AG09309 (cell line): Measurements from ENCODE around the gene THSD4.

Source experiments
- DNase-seq: peaks from one replicate; pipeline ENCODE4 v3.0.0-alpha.2; 2010; ENCODE audit warnings: low read depth
- H3K4me3 ChIP-seq: 2 replicates; pipeline ENCODE4 v1.5.1; 2011; ENCODE audit warnings: mild to moderate bottlenecking, low read depth, low read length, moderate library complexity; ENCODE audit not compliant: control insufficient read depth
- TF ChIP-seq, protein P1 (sequence below): IDR thresholded peaks from 2 replicates; pipeline ENCODE4 v1.5.1; 2011; ENCODE audit warnings: mild to moderate bottlenecking, low read depth, low read length, inconsistent platforms; ENCODE audit not compliant: insufficient read depth, control insufficient read depth; ENCODE audit errors: missing control alignments

The THSD4 gene

DNA sequence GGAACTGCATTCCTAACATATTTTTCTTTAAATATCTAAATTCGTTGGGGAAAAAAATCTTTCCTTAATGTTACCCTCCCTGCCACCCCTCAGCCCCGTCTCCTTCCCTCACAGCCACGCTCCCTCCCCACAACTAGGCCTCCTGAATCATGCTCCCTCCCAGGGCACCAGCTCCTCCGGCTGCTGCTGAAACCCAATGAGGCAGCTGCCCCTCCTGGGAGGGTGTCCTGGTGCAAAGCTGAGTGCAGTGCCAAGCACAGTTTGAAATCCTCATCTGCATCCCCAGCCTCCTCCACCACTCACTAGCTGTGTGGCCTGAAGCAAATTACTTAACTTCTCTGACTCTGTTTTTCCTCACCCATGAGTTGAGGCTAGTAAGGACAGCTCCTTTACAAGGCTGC lies 692.4 kb downstream of the THSD4 start:
- TF ChIP-seq, protein P1, sequence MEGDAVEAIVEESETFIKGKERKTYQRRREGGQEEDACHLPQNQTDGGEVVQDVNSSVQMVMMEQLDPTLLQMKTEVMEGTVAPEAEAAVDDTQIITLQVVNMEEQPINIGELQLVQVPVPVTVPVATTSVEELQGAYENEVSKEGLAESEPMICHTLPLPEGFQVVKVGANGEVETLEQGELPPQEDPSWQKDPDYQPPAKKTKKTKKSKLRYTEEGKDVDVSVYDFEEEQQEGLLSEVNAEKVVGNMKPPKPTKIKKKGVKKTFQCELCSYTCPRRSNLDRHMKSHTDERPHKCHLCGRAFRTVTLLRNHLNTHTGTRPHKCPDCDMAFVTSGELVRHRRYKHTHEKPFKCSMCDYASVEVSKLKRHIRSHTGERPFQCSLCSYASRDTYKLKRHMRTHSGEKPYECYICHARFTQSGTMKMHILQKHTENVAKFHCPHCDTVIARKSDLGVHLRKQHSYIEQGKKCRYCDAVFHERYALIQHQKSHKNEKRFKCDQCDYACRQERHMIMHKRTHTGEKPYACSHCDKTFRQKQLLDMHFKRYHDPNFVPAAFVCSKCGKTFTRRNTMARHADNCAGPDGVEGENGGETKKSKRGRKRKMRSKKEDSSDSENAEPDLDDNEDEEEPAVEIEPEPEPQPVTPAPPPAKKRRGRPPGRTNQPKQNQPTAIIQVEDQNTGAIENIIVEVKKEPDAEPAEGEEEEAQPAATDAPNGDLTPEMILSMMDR, result no peak
- no peak for DNase-seq
- no peak overlapping the region for H3K4me3 ChIP-seq

DNA sequence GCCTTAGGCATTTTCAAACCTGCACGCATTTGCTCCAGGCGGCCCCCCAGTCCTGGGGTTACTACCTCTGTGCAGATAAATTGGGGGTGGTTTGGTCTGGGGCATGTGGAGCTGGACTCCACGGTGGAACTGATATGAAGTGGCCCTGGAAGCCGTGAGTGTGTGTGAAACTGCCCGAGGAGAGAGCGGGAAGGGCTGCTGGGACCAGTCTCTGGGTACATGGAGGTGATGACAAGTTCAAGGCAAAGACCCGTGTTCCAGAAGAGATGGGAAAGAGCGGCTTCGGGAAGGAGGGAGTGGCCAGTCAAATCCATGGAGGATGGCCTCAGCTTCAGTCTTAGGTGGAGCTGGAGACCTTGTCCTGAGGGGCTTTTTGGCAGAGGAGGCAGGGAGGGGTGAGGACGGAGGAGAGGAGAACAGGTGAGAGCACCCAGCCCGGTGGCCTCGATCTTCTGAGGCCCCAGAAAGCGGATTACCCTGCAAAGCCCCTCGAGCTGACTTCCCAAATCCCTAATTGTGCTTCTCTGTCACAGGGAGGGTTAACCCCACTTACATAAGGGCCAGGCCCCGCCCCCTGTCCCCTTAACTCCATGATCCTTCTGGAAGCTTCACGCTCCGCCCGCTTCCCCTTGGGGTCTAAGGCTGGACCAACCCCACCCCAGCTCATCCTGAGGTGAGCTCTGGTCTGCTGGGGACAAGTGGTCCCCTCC lies 693.2 kb downstream of the THSD4 start:
- H3K4me3 ChIP-seq, result no peak overlapping the region
- TF ChIP-seq, protein P1, result no peak
- DNase-seq, result no peak

DNA sequence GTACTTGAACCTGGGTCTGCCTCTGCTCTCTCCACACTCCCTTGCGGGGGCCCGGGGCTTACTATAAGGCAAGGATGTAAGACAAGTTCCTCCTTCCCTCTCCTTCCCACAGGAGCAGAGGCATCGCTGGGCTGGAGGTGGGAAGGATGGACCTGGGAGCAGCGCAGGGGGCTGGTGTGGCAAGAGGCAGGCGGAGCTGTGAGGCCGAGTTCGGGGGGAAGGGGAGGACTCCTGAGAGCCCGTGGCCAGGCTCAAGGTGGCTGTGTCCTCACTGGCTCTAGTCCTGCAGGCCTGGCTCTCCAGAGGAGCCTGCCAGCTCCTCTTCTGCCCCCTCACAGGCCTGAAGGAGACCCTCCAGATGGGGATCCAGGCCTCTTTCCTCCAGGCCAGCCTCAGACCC lies 694.1 kb downstream of the THSD4 start:
- no peak overlapping the region for H3K4me3 ChIP-seq
- TF ChIP-seq, protein P1, result no peak
- no peak for DNase-seq

DNA sequence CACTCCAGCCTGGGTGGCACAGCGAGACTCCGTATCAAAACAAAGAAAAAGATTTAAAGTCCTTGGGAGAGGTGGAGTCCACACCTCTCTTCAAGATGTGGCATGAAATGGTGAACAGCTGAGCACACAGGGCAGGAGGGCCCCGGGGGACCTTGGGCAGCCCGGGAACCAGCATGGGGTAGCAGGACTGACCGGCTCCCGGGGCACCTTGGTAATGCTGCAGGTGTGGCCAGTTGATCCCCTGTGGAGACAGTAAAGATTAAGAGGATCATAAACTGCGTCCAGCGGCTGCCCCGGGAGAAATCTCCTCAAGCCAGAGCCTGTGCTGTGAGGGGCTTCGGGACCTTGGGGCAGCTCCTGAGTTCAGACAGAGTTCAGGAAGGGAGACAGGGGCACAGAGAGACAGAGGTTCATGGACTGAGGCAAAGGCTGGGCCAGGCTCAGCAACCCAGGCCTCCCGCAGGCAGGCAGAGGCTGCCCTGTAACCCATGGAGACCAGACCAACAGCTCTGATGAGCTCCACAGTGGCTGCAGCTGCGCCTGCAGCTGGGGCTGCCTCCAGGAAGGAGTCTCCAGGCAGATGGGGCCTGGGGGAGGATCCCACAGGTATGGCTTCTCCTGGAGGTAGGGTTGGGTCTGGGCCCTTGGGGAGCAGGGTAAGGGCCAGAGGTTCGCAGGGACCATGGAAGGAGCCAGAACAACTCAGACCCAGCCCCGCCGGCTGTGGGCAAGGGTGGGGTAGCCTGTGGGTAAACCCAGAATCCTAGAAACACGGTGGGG lies 695.2 kb downstream of the THSD4 start, which contains the start of gene NR2E3:
Gene NR2E3, plus strand, starts transcription at position 299 of the 780 bp plus-strand sequence. Its CDS starts 190 bp downstream, at position 489.
- TF ChIP-seq, protein P1, result no peak
- no peak within 1 kb of the TSS for H3K4me3 ChIP-seq
- no peak for DNase-seq

DNA sequence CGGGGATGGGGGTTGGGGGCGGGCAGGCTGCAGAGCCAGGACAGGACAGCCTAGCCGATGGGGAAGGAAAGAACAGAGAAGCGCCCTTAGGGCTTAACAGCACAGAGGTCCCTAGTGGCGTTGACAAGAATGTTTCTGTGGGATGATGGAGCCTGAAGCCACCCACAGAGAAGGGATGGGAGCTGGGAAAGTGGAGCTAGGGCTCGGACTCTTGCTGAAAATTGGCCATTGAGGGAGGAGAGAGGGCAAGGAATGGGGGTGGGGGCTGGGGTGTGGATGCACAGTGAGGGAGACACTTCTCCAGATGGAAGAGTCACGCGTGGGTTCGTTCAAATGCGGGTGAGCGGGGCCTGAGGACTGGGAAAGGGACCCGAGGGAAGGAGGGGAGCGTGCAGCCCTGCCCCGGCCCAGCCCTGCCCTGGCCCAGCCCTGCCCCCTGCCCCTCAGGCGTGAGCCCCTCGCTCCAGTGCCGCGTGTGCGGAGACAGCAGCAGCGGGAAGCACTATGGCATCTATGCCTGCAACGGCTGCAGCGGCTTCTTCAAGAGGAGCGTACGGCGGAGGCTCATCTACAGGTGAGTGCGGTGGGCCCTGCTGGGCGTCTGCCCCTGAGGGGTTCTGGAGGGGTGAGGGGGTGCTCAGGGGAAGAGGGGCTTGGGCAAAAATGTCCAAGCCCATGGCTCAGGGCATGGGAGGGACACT lies 695.9 kb downstream of the THSD4 start:
- no peak overlapping the region for H3K4me3 ChIP-seq
- no peak for DNase-seq
- TF ChIP-seq, protein P1, result no peak
